IMR-90 (cell line): ENCODE measurements around the gene ITPR2. TPM values are rescaled to one million over a fixed set of nuclear protein-coding genes. Genes with fewer than 3 reads are reported as not detected.

Experiments
- ATAC-seq: fragments of 200-7000 bp; cut with Tn5 transposase; 2 replicates; pipeline ENCODE4 v1.9.1; 2020; ENCODE audit warnings: low read depth, mild to moderate bottlenecking, moderate library complexity
- BruUV-seq: library from RNA; stranded (reverse); fragments of 400-500 nt; replicated peaks from 2 replicates; lab custom pipeline; 2021; lab: Mats Ljungman, UMichigan
- CTCF ChIA-PET: fragments of 300-600 bp; formaldehyde crosslinking; extraction: SDS; loops from one replicate; lab custom pipeline; 2021; ENCODE audit warnings: antibody characterized with exemption; lab: Yijun Ruan, JAX
- POLR2A ChIA-PET: fragments of 300-600 bp; sonication (Branson Sonifier 250); formaldehyde crosslinking; loops from one replicate; lab custom pipeline; 2022; ENCODE audit warnings: antibody characterized with exemption; ENCODE audit not compliant: unreplicated experiment; lab: Charles Lee
- DNase-seq: peaks from one replicate; pipeline ENCODE4 v3.0.0; 2013
- H2AFZ ChIP-seq: replicated peaks from 2 replicates; pipeline ENCODE3; 2013; ENCODE audit warnings: low read length, mild to moderate bottlenecking; ENCODE audit not compliant: poor library complexity
- H2AK5ac ChIP-seq: 2 replicates; pipeline ENCODE4 v1.6.1; 2013; ENCODE audit warnings: low read depth, low read length, inconsistent platforms
- H2AK9ac ChIP-seq: replicated peaks from 2 replicates; pipeline ENCODE3; 2013; ENCODE audit warnings: mild to moderate bottlenecking, low read depth, low read length, moderate library complexity; ENCODE audit not compliant: poor library complexity
- H2BK120ac ChIP-seq: 2 replicates; pipeline ENCODE4 v1.6.1; 2013; ENCODE audit warnings: low read depth, low read length, inconsistent platforms
- H2BK15ac ChIP-seq: 3 replicates; pipeline ENCODE4 v1.6.1; 2013; ENCODE audit warnings: low read depth, low read length, inconsistent platforms
- H2BK20ac ChIP-seq: 2 replicates; pipeline ENCODE4 v1.6.1; 2013; ENCODE audit warnings: low read depth, mild to moderate bottlenecking, inconsistent platforms, low read length, moderate library complexity
- H2BK5ac ChIP-seq: 2 replicates; pipeline ENCODE4 v1.6.1; 2013; ENCODE audit warnings: mild to moderate bottlenecking, low read depth, low read length, inconsistent platforms; ENCODE audit not compliant: poor library complexity, severe bottlenecking
- H3K14ac ChIP-seq: replicated peaks from 2 replicates; pipeline ENCODE4 v1.6.1; 2013; ENCODE audit warnings: low read depth, low read length, inconsistent platforms
- H3K18ac ChIP-seq: 2 replicates; pipeline ENCODE4 v1.6.1; 2013; ENCODE audit warnings: low read depth, low read length, control low read depth
- H3K23ac ChIP-seq: 2 replicates; pipeline ENCODE4 v1.6.1; 2013; ENCODE audit warnings: low read depth, low read length, inconsistent platforms
- H3K27ac ChIP-seq: 2 replicates; pipeline ENCODE4 v1.5.1; 2013; ENCODE audit warnings: mild to moderate bottlenecking, control low read depth, low read length; ENCODE audit not compliant: insufficient read depth
- H3K27me3 ChIP-seq: 2 replicates; pipeline ENCODE4 v1.6.1; 2013; ENCODE audit warnings: low read length; ENCODE audit not compliant: control insufficient read depth, insufficient read depth
- H3K36me3 ChIP-seq: 2 replicates; pipeline ENCODE4 v1.6.1; 2013; ENCODE audit warnings: low read length, mixed read lengths; ENCODE audit not compliant: control insufficient read depth, insufficient read depth
- H3K4ac ChIP-seq: 2 replicates; pipeline ENCODE4 v1.6.1; 2013; ENCODE audit warnings: low read depth, low read length, inconsistent platforms
- H3K4me1 ChIP-seq: 2 replicates; pipeline ENCODE4 v1.6.1; 2013; ENCODE audit warnings: low read length, mixed read lengths; ENCODE audit not compliant: control insufficient read depth, insufficient read depth
- H3K4me2 ChIP-seq: 2 replicates; pipeline ENCODE4 v1.6.1; 2013; ENCODE audit warnings: low read depth, mild to moderate bottlenecking, control low read depth, low read length, moderate library complexity
- H3K4me3 ChIP-seq: 2 replicates; pipeline ENCODE4 v1.5.1; 2013; ENCODE audit warnings: low read depth, mild to moderate bottlenecking, control low read depth, low read length, moderate library complexity; ENCODE audit not compliant: insufficient read depth
- H3K56ac ChIP-seq: 2 replicates; pipeline ENCODE4 v1.6.1; 2013; ENCODE audit warnings: low read length, inconsistent platforms; ENCODE audit not compliant: insufficient read depth; ENCODE audit errors: extremely low read depth
- H3K79me1 ChIP-seq, 2 experiments: 2 replicates each; pipeline ENCODE4 v1.6.1; 2013; ENCODE audit warnings: low read length in 2 of 2, inconsistent platforms in 1 of 2, low read depth in 1 of 2
- H3K9ac ChIP-seq: 2 replicates; pipeline ENCODE4 v1.6.1; 2013; ENCODE audit warnings: low read depth, low read length, control low read depth
- H3K9me1 ChIP-seq: 2 replicates; pipeline ENCODE4 v1.6.1; 2013; ENCODE audit warnings: low read length, inconsistent platforms; ENCODE audit not compliant: insufficient read depth
- H3K9me3 ChIP-seq: 2 replicates; pipeline ENCODE4 v1.6.1; 2013; ENCODE audit warnings: low read length; ENCODE audit not compliant: control insufficient read depth, insufficient read depth
- H4K20me1 ChIP-seq: 2 replicates; pipeline ENCODE4 v1.6.1; 2013; ENCODE audit warnings: low read length, inconsistent platforms; ENCODE audit not compliant: insufficient read depth
- H4K5ac ChIP-seq: 2 replicates; pipeline ENCODE4 v1.6.1; 2013; ENCODE audit warnings: mild to moderate bottlenecking, low read depth, low read length, control low read depth
- H4K8ac ChIP-seq, 2 experiments: 2 replicates each; pipeline ENCODE4 v1.6.1; 2013; ENCODE audit warnings: low read depth in 2 of 2, low read length in 2 of 2, control low read depth in 1 of 2, inconsistent platforms in 1 of 2
- H4K91ac ChIP-seq: 2 replicates; pipeline ENCODE4 v1.6.1; 2013; ENCODE audit warnings: low read depth, low read length, inconsistent platforms; ENCODE audit not compliant: insufficient read depth
- BHLHE40 ChIP-seq: fragments of 150-350 bp; IDR thresholded peaks from 2 replicates; pipeline ENCODE4 v1.6.1; 2016; ENCODE audit warnings: mild to moderate bottlenecking, low read depth, low read length
- CEBPB ChIP-seq: IDR thresholded peaks from 2 replicates; pipeline ENCODE4 v1.6.1; 2012; ENCODE audit warnings: low read depth, low read length, improper control_type of control experiment
- CHD1 ChIP-seq: IDR thresholded peaks from 2 replicates; pipeline ENCODE4 v1.6.1; 2012; ENCODE audit warnings: low read depth, low read length, improper control_type of control experiment
- CTCF ChIP-seq: conservative IDR thresholded peaks from 2 replicates; pipeline ENCODE4 v1.5.1; 2012; ENCODE audit warnings: mild to moderate bottlenecking, low read depth, low read length, improper control_type of control experiment
- ELK1 ChIP-seq: fragments of 150-350 bp; IDR thresholded peaks from 2 replicates; pipeline ENCODE4 v1.6.1; 2016; ENCODE audit warnings: low read depth, mild to moderate bottlenecking, low read length, moderate library complexity, borderline replicate concordance
- FOS ChIP-seq: fragments of 150-350 bp; IDR thresholded peaks from 2 replicates; pipeline ENCODE4 v1.6.1; 2016; ENCODE audit warnings: low read depth, low read length
- MAFK ChIP-seq: IDR thresholded peaks from 2 replicates; pipeline ENCODE4 v1.6.1; 2012; ENCODE audit warnings: low read depth, low read length, improper control_type of control experiment
- MAZ ChIP-seq: IDR thresholded peaks from 2 replicates; pipeline ENCODE4 v1.6.1; 2012; ENCODE audit warnings: low read depth, mild to moderate bottlenecking, low read length, improper control_type of control experiment, moderate library complexity, borderline replicate concordance
- MXI1 ChIP-seq: IDR thresholded peaks from 2 replicates; pipeline ENCODE4 v1.6.1; 2012; ENCODE audit warnings: low read depth, mild to moderate bottlenecking, low read length, moderate library complexity, borderline replicate concordance
- NFE2L2 ChIP-seq: fragments of 150-350 bp; IDR thresholded peaks from 2 replicates; pipeline ENCODE4 v1.6.1; 2016; ENCODE audit warnings: low read depth, mild to moderate bottlenecking, low read length
- POLR2A ChIP-seq: IDR thresholded peaks from 2 replicates; pipeline ENCODE4 v1.6.1; 2012; ENCODE audit warnings: mild to moderate bottlenecking, low read depth, low read length
- RAD21 ChIP-seq: IDR thresholded peaks from 2 replicates; pipeline ENCODE4 v1.6.1; 2012; ENCODE audit warnings: low read length, improper control_type of control experiment
- RCOR1 ChIP-seq: IDR thresholded peaks from 2 replicates; pipeline ENCODE4 v1.6.1; 2012; ENCODE audit warnings: mild to moderate bottlenecking, low read length, improper control_type of control experiment; ENCODE audit not compliant: insufficient replicate concordance
- RFX5 ChIP-seq: IDR thresholded peaks from 2 replicates; pipeline ENCODE4 v1.8.0; 2012; ENCODE audit warnings: low read depth, mild to moderate bottlenecking, low read length, moderate library complexity
- SMC3 ChIP-seq: fragments of 150-350 bp; IDR thresholded peaks from 2 replicates; pipeline ENCODE4 v1.6.1; 2016; ENCODE audit warnings: low read depth, mild to moderate bottlenecking, antibody characterized with exemption, low read length, moderate library complexity
- USF2 ChIP-seq: fragments of 150-350 bp; IDR thresholded peaks from 2 replicates; pipeline ENCODE4 v1.6.1; 2017; ENCODE audit warnings: mild to moderate bottlenecking, antibody characterized with exemption, low read length, low read depth
- WGBS, 2 experiments: methylation state at CpG; one replicate each; pipeline versions ENCODE4 v1.1.5 to v1.1.7; 2013; ENCODE audit warnings: missing lambda C conversion rate in 2 of 2; ENCODE audit not compliant: insufficient read length in 1 of 2; ENCODE audit errors: extremely low coverage in 2 of 2; 5-methylcytosine and 5-hydroxymethylcytosine counted together
- dilution Hi-C: fragments of 300-500 bp; cut with HindIII; formaldehyde crosslinking; loops from one replicate; pipeline ENCODE4 v1.14.3; 2018; ENCODE audit warnings: low sequenced_read_pairs; ENCODE audit not compliant: unreplicated experiment
- in situ Hi-C: fragments of 300-500 bp; cut with MboI; formaldehyde crosslinking; loops from 3 replicates; pipeline ENCODE4 v1.14.3; 2019; ENCODE audit warnings: low sequenced_read_pairs, inconsistent platforms, mixed read lengths
- intact Hi-C: fragments of 100-400 bp; cut with micrococcal nuclease; formaldehyde crosslinking; loops from 2 replicates; pipeline ENCODE4 v1.10.0; 2022
- polyA plus RNA-seq, 3 experiments: library from polyadenylated mRNA; depleted of rRNA; stranded (reverse); fragments of >200 nt; gene quantifications; 2 replicates each; pipeline ENCODE4 v1.2.3, GENCODE V29; 2012; ENCODE audit warnings: low replicate concordance in 1 of 3
- total RNA-seq: library from RNA; depleted of rRNA; stranded (reverse); fragments of >200 nt; gene quantifications from 2 replicates; pipeline ENCODE4 v1.2.3, GENCODE V29; 2012

ITPR2 gene
- total and polyA plus RNA-seq, 2 of the 4 experiments (the other 2 are of a cell fraction) = 1.2 to 9.0 TPM

- H2BK120ac ChIP-seq = no peak overlapping the region
- no peaks in the 10 kb centered on the region for H4K20me1 ChIP-seq
- DNase-seq = no peak
- H2AK9ac ChIP-seq = no peak overlapping the region
- H2AFZ ChIP-seq = no peak overlapping the region
- no peaks in the 10 kb centered on the region for H3K27me3 ChIP-seq
- intact Hi-C loops (no loop called here), in situ Hi-C loops (no loop called here), dilution Hi-C loops (no loop called here)
- POLR2A ChIA-PET = no interaction called here
- H3K56ac ChIP-seq = no peak overlapping the region
- H4K91ac ChIP-seq = peak overlapping the region; percentile 16; the same call in 1 of the 2 replicates
- no peak overlapping the region for H2BK20ac ChIP-seq
- H3K18ac ChIP-seq = no peak overlapping the region
- H2BK5ac ChIP-seq = no peak overlapping the region
- no peak overlapping the region for H4K8ac ChIP-seq
- no peak overlapping the region for H3K27ac ChIP-seq
- no peaks in the 10 kb centered on the region for H3K36me3 ChIP-seq
- H2BK15ac ChIP-seq = peak overlapping the region; percentile 21; the same call in 1 of the 3 replicates
- no peak overlapping the region for H3K4ac ChIP-seq
- no peak for ATAC-seq
- no peaks in the 10 kb centered on the region for H3K9me3 ChIP-seq
- no peaks in the 10 kb centered on the region for H3K9me1 ChIP-seq
- H2AK5ac ChIP-seq = no peak overlapping the region
- H3K9ac ChIP-seq = no peak overlapping the region
- H4K5ac ChIP-seq = no peak overlapping the region
- peaks cover 2% of the 10 kb centered on the region; the same call in 1 of the 2 replicates for H3K4me1 ChIP-seq
- CTCF ChIA-PET = no interaction called here
- TF ChIP-seq USF2 = no peak
- TF ChIP-seq SMC3 = no peak
- no peak for TF ChIP-seq CHD1
- TF ChIP-seq RFX5 = no peak
- TF ChIP-seq CTCF = no peak
- TF ChIP-seq RAD21 = no peak
- TF ChIP-seq RCOR1 = no peak
- TF ChIP-seq ELK1 = no peak
- TF ChIP-seq MXI1 = no peak
- TF ChIP-seq NFE2L2 = no peak
- no peak for TF ChIP-seq MAFK
- TF ChIP-seq MAZ = no peak
- TF ChIP-seq FOS = no peak
- no peak for TF ChIP-seq POLR2A
- TF ChIP-seq CEBPB = no peak
- no peak for TF ChIP-seq BHLHE40
- H3K23ac ChIP-seq = no peak overlapping the region
- H3K79me1 ChIP-seq = no peaks in the 10 kb centered on the region
- BruUV-seq = no TSS peak
- H3K4me2 ChIP-seq = no peak overlapping the region
- H3K4me3 ChIP-seq = no peak overlapping the region
- no CpG with 5 or more reads among the region's 5 CpGs for WGBS, 2 experiments
- H3K14ac ChIP-seq = no peak overlapping the region
These were observed 8.1 kb upstream of the ITPR2 start for GRCh38 chr12:26841085-26841484.
